SK-N-SH treated with all-trans-retinoic acid at 6 μM for 48 hours (cell line): Measurements from ENCODE around the gene TSPAN9.

Experiments used
- ATAC-seq: fragments of 200-7000 bp; cut with Tn5 transposase; 3 replicates; pipeline ENCODE4 v1.9.1; 2020; ENCODE audit warnings: mild to moderate bottlenecking, moderate library complexity
- ARNTL ChIP-seq: fragments of 450-650 bp; formaldehyde crosslinking; IDR thresholded peaks from 2 replicates; pipeline ENCODE4 v1.5.0; 2020; ENCODE audit warnings: low read depth, mild to moderate bottlenecking, moderate library complexity, borderline replicate concordance
- BACH2 ChIP-seq: fragments of 250-450 bp; sonication (Bioruptor Pico); IDR thresholded peaks from 2 replicates; pipeline ENCODE4 v1.9.0; 2021; ENCODE audit warnings: mild to moderate bottlenecking, borderline replicate concordance
- CREB5 ChIP-seq: fragments of 250-450 bp; sonication (Bioruptor Pico); IDR thresholded peaks from 2 replicates; pipeline ENCODE4 v1.5.1; 2020; ENCODE audit warnings: low read depth, mild to moderate bottlenecking, moderate library complexity
- CSDC2 ChIP-seq: fragments of 250-450 bp; sonication (Bioruptor Pico); IDR thresholded peaks from 2 replicates; pipeline ENCODE4 v1.5.0; 2020; ENCODE audit warnings: mild to moderate bottlenecking, moderate library complexity
- ESRRG ChIP-seq: fragments of 250-450 bp; sonication (Bioruptor Pico); IDR thresholded peaks from 2 replicates; pipeline ENCODE4 v1.6.1; 2021; ENCODE audit warnings: mild to moderate bottlenecking
- GLIS3 ChIP-seq: fragments of 250-450 bp; sonication (Bioruptor Pico); IDR thresholded peaks from 2 replicates; pipeline ENCODE4 v1.5.0; 2020; ENCODE audit warnings: mild to moderate bottlenecking, moderate library complexity
- ISL1 ChIP-seq: fragments of 250-450 bp; sonication (Bioruptor Pico); IDR thresholded peaks from 2 replicates; pipeline ENCODE4 v2.1.2; 2022; ENCODE audit warnings: mild to moderate bottlenecking, moderate library complexity
- OSR1 ChIP-seq: fragments of 250-450 bp; sonication (Bioruptor Pico); IDR thresholded peaks from 2 replicates; pipeline ENCODE4 v1.8.0; 2022; ENCODE audit warnings: moderate library complexity, mild to moderate bottlenecking, inconsistent platforms
- PATZ1 ChIP-seq: fragments of 250-450 bp; sonication (Bioruptor Pico); IDR thresholded peaks from 2 replicates; pipeline ENCODE4 v1.8.0; 2020; ENCODE audit warnings: mild to moderate bottlenecking, moderate library complexity, borderline replicate concordance
- PPARA ChIP-seq: fragments of 250-450 bp; sonication (Bioruptor Pico); IDR thresholded peaks from 2 replicates; pipeline ENCODE4 v1.5.0; 2020; ENCODE audit warnings: mild to moderate bottlenecking, borderline replicate concordance
- RARB ChIP-seq: fragments of 250-450 bp; sonication (Bioruptor Pico); IDR thresholded peaks from 2 replicates; pipeline ENCODE4 v1.8.0; 2021; ENCODE audit warnings: mild to moderate bottlenecking, moderate library complexity
- SNAI2 ChIP-seq: fragments of 250-450 bp; sonication (Bioruptor Pico); IDR thresholded peaks from 2 replicates; pipeline ENCODE4 v1.5.0; 2020; ENCODE audit warnings: mild to moderate bottlenecking, moderate library complexity
- TCF4 ChIP-seq: fragments of 250-450 bp; sonication (Bioruptor Pico); IDR thresholded peaks from 2 replicates; pipeline ENCODE4 v1.8.0; 2021; ENCODE audit warnings: mild to moderate bottlenecking, moderate library complexity, borderline replicate concordance
- TOX ChIP-seq: fragments of 250-450 bp; sonication (Bioruptor Pico); IDR thresholded peaks from 2 replicates; pipeline ENCODE4 v1.8.0; 2021; ENCODE audit warnings: mild to moderate bottlenecking, moderate library complexity, borderline replicate concordance
- TSHZ2 ChIP-seq: fragments of 250-450 bp; sonication (Bioruptor Pico); IDR thresholded peaks from 2 replicates; pipeline ENCODE4 v1.5.0; 2020; ENCODE audit warnings: mild to moderate bottlenecking, moderate library complexity
- ZC3H10 ChIP-seq: fragments of 250-450 bp; sonication (Bioruptor Pico); IDR thresholded peaks from 2 replicates; pipeline ENCODE4 v1.5.1; 2021; ENCODE audit warnings: mild to moderate bottlenecking, moderate library complexity
- ZFP3 ChIP-seq: fragments of 250-450 bp; sonication (Bioruptor Pico); IDR thresholded peaks from 2 replicates; pipeline ENCODE4 v1.5.0; 2020; ENCODE audit warnings: mild to moderate bottlenecking, moderate library complexity
- ZFP30 ChIP-seq: fragments of 450-650 bp; formaldehyde crosslinking; IDR thresholded peaks from 2 replicates; pipeline ENCODE4 v1.5.0; 2022; ENCODE audit warnings: mild to moderate bottlenecking, moderate library complexity
- ZNF70 ChIP-seq: fragments of 450-650 bp; formaldehyde crosslinking; IDR thresholded peaks from 2 replicates; pipeline ENCODE4 v1.5.0; 2020; ENCODE audit warnings: mild to moderate bottlenecking, moderate library complexity
- ZNF8 ChIP-seq: fragments of 450-650 bp; formaldehyde crosslinking; IDR thresholded peaks from 2 replicates; pipeline ENCODE4 v1.5.0; 2020; ENCODE audit warnings: mild to moderate bottlenecking, moderate library complexity

TSPAN9 gene

GRCh38 chr12:3084742-3085141 is 7.6 kb downstream of the TSPAN9 start:
- TF ChIP-seq ZNF70 (no peak), ZNF8 (CRISPR knock-in tag) (no peak), ZFP30 (no peak), TOX (CRISPR knock-in tag) (no peak), PATZ1 (CRISPR knock-in tag) (no peak), PPARA (CRISPR knock-in tag) (no peak), CSDC2 (CRISPR knock-in tag) (no peak), GLIS3 (CRISPR knock-in tag) (no peak), ZC3H10 (CRISPR knock-in tag) (no peak), ESRRG (CRISPR knock-in tag) (no peak), OSR1 (CRISPR knock-in tag) (no peak)
- no peak for ATAC-seq

GRCh38 chr12:3085341-3086139 is 8.4 kb downstream of the TSPAN9 start:
- TF ChIP-seq TSHZ2 (CRISPR knock-in tag) (no peak), RARB (CRISPR knock-in tag) (no peak), ZFP3 (CRISPR knock-in tag) (no peak), TOX (CRISPR knock-in tag) (no peak), BACH2 (CRISPR knock-in tag) (no peak), PATZ1 (CRISPR knock-in tag) (no peak), ARNTL (CRISPR knock-in tag) (no peak), ZNF70 (no peak), ZC3H10 (CRISPR knock-in tag) (no peak), ZNF8 (CRISPR knock-in tag) (no peak), TCF4 (no peak), OSR1 (CRISPR knock-in tag) (no peak), CSDC2 (CRISPR knock-in tag) (no peak), CREB5 (no peak), ZFP30 (no peak)
- no peak for ATAC-seq

- no peak for ATAC-seq
- TF ChIP-seq RARB (CRISPR knock-in tag), result no peak
- no peak for TF ChIP-seq CREB5
- no peak for TF ChIP-seq TOX (CRISPR knock-in tag)
- TF ChIP-seq ARNTL (CRISPR knock-in tag), result no peak
- TF ChIP-seq ISL1 (CRISPR knock-in tag), result no peak
- TF ChIP-seq TSHZ2 (CRISPR knock-in tag), result no peak
- no peak for TF ChIP-seq PPARA (CRISPR knock-in tag)
- no peak for TF ChIP-seq PATZ1 (CRISPR knock-in tag)
- no peak for TF ChIP-seq GLIS3 (CRISPR knock-in tag)
- no peak for TF ChIP-seq ZFP30
- no peak for TF ChIP-seq SNAI2 (CRISPR knock-in tag)
- no peak for TF ChIP-seq CSDC2 (CRISPR knock-in tag)
- TF ChIP-seq BACH2 (CRISPR knock-in tag), result no peak
Measured at GRCh38 chr12:3086211-3086610, 9.0 kb downstream of the TSPAN9 start.
